Measurements from ENCODE around the gene ZNF324B.

ZNF324B gene

GRCh38 chr19:58409010-58409790 lies 42.2 kb upstream of the ZNF324B start:
- peak overlapping the region; percentile 97 for H3K4me2 ChIP-seq (ENCODE audit: low read depth, low read length)
- DNase-seq, result no peak
- peak overlapping the region; percentile 67; the same call in 1 of the 2 replicates for H3K9ac ChIP-seq (ENCODE audit: low read length)
- peak overlapping the region; percentile 97 for H2AFZ ChIP-seq (ENCODE audit: low read length)
- peak overlapping the region; percentile 95 for H3K4me3 ChIP-seq (ENCODE audit: low read length)
- H3F3A ChIP-seq (ENCODE audit: insufficient read depth, low read length), result no peaks in the 10 kb centered on the region
- no peaks in the 10 kb centered on the region for H3K36me3 ChIP-seq (replicated peaks; ENCODE audit: insufficient read depth, low read length)
- no peak for TF ChIP-seq EZH2phosphoT487 (IDR thresholded peaks at IDR 0.05; ENCODE audit: low read length)
- TF ChIP-seq EZH2 (optimal IDR thresholded peaks at IDR 0.05; ENCODE audit: low read depth, low read length), result no peak
- no peak for TF ChIP-seq CTCF (IDR thresholded peaks at IDR 0.05; ENCODE audit: low read length)
- 0 out of 2 replicates have a peak, but pooled peaks cover 6% of the 10 kb centered on the region for H3K4me1 ChIP-seq (ENCODE audit: low read length)
- H3K27ac ChIP-seq (ENCODE audit: low read length), result no peak overlapping the region
- H3K9me2 ChIP-seq (replicated peaks; ENCODE audit: insufficient read depth, low read length), result no peaks in the 10 kb centered on the region
- no peaks in the 10 kb centered on the region for H3K27me3 ChIP-seq (replicated peaks; ENCODE audit: insufficient read depth, low read length)
- H3K79me2 ChIP-seq (ENCODE audit: low read length), result no peaks in the 10 kb centered on the region
- H4K20me1 ChIP-seq (ENCODE audit: insufficient read depth, low read length), result no peaks in the 10 kb centered on the region
- H3K9me3 ChIP-seq (replicated peaks; ENCODE audit: insufficient read depth, low read length), result no peaks in the 10 kb centered on the region

- H4K20me1 ChIP-seq (ENCODE audit: insufficient read depth, low read length), result no peaks in the 10 kb centered on the region
- H3K9me2 ChIP-seq (replicated peaks; ENCODE audit: insufficient read depth, low read length), result no peaks in the 10 kb centered on the region
- no peak overlapping the region for H3K4me3 ChIP-seq (ENCODE audit: low read length)
- H3K27ac ChIP-seq (ENCODE audit: low read length), result no peak overlapping the region
- H3F3A ChIP-seq (ENCODE audit: insufficient read depth, low read length), result no peaks in the 10 kb centered on the region
- TF ChIP-seq EZH2 (optimal IDR thresholded peaks at IDR 0.05; ENCODE audit: low read depth, low read length) (no peak), CTCF (IDR thresholded peaks at IDR 0.05; ENCODE audit: low read length) (no peak), EZH2phosphoT487 (IDR thresholded peaks at IDR 0.05; ENCODE audit: low read length) (no peak)
- H2AFZ ChIP-seq (ENCODE audit: low read length), result no peak overlapping the region
- H3K27me3 ChIP-seq (replicated peaks; ENCODE audit: insufficient read depth, low read length), result no peaks in the 10 kb centered on the region
- no peaks in the 10 kb centered on the region for H3K9me3 ChIP-seq (replicated peaks; ENCODE audit: insufficient read depth, low read length)
- no peaks in the 10 kb centered on the region for H3K36me3 ChIP-seq (replicated peaks; ENCODE audit: insufficient read depth, low read length)
- no peak overlapping the region for H3K4me2 ChIP-seq (ENCODE audit: low read depth, low read length)
- DNase-seq, result no peak
- H3K4me1 ChIP-seq (ENCODE audit: low read length), result no peaks in the 10 kb centered on the region
- no peak overlapping the region for H3K9ac ChIP-seq (ENCODE audit: low read length)
- H3K79me2 ChIP-seq (ENCODE audit: low read length), result no peaks in the 10 kb centered on the region
Observed at GRCh38 chr19:58416604-58417003, 34.8 kb upstream of the ZNF324B start.

GRCh38 chr19:58417071-58417470 lies 34.4 kb upstream of the ZNF324B start:
- H3K79me2 ChIP-seq (ENCODE audit: low read length), result no peaks in the 10 kb centered on the region
- no peaks in the 10 kb centered on the region for H3K4me1 ChIP-seq (ENCODE audit: low read length)
- H3K36me3 ChIP-seq (replicated peaks; ENCODE audit: insufficient read depth, low read length), result no peaks in the 10 kb centered on the region
- H3K27ac ChIP-seq (ENCODE audit: low read length), result no peak overlapping the region
- H2AFZ ChIP-seq (ENCODE audit: low read length), result no peak overlapping the region
- H3K4me3 ChIP-seq (ENCODE audit: low read length), result no peak overlapping the region
- H3K9me2 ChIP-seq (replicated peaks; ENCODE audit: insufficient read depth, low read length), result no peaks in the 10 kb centered on the region
- H4K20me1 ChIP-seq (ENCODE audit: insufficient read depth, low read length), result no peaks in the 10 kb centered on the region
- H3K4me2 ChIP-seq (ENCODE audit: low read depth, low read length), result no peak overlapping the region
- no peak overlapping the region for H3K9ac ChIP-seq (ENCODE audit: low read length)
- H3F3A ChIP-seq (ENCODE audit: insufficient read depth, low read length), result no peaks in the 10 kb centered on the region
- no peaks in the 10 kb centered on the region for H3K9me3 ChIP-seq (replicated peaks; ENCODE audit: insufficient read depth, low read length)
- no peak for TF ChIP-seq EZH2phosphoT487 (IDR thresholded peaks at IDR 0.05; ENCODE audit: low read length)
- no peak for TF ChIP-seq CTCF (IDR thresholded peaks at IDR 0.05; ENCODE audit: low read length)
- no peak for TF ChIP-seq EZH2 (optimal IDR thresholded peaks at IDR 0.05; ENCODE audit: low read depth, low read length)
- DNase-seq, result no peak
- no peaks in the 10 kb centered on the region for H3K27me3 ChIP-seq (replicated peaks; ENCODE audit: insufficient read depth, low read length)

Measured in MM.1S (cell line).